Activated CD4-positive, alpha-beta T cell treated with anti-CD3 and anti-CD28 coated beads, Interleukin-2, Interleukin-6, amounts not matched to agents 100 ng/mL and 50 ng/mL, durations not matched to agents 16 hours and 8 hours (primary cell): ENCODE results near the gene BATF.
A peak's percentile ranks its signal among the peaks of the same experiment; 100 is the strongest.

Source experiments
- DNase-seq: peaks from one replicate; pipeline ENCODE4 v3.0.0-alpha.2; 2020

Gene BATF

DNA sequence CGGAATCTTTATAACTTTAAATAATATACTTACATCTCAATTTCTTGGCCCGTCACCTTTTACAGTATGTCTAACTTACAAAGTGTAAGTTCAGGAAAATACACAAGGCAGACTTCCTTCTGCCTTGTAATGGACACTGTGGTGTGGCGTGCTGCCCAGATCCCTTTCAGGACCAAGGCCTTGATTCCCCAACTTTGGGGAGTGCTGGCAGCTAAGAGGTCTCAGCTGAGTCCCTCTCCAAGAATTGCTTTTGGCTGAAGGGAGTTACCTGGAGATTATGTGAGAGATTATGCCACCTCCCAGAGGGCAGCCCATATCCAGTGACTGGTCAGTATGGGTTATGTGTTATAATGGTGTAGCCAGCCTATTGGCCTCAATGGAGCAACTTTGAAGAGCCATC, 21.2 kb upstream of the BATF start:
- no peak for DNase-seq

DNA sequence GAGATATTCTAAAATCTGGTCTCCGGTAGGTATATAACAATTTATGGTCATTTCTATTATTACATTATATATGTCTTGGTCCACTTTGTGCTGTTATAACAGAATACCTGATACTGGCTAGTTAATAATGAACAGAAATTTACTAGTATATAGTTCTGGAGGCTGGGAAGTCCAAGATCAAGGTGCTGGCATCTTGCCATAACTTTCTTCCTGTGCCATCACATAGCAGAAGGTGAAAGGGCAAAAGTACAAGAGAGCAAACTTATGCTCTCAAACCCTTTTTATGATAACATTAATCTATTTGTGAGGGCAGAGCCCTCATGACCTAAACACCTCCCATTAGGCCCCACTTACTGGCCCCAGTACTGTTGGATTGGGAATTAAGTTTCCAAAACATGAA, 17.9 kb upstream of the BATF start:
- no peak for DNase-seq

DNA sequence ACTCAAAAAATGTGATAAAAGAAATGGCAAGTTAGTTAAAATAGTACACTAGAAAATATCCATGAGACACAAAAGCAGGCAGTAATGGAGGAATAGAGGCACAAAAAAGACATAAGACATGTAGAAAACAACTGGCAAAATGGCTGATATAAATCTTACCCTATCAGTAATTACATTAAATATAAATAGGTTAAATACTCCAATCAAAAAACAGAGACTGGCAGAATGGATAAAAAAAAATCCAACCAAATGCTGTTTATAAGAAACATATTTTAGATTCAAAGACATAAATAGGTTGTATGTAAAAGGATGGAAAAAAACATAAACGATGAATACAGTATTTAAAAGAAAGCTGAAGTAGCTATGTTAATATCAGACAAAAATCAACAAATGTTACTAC, 15.3 kb upstream of the BATF start:
- DNase-seq: no peak

DNA sequence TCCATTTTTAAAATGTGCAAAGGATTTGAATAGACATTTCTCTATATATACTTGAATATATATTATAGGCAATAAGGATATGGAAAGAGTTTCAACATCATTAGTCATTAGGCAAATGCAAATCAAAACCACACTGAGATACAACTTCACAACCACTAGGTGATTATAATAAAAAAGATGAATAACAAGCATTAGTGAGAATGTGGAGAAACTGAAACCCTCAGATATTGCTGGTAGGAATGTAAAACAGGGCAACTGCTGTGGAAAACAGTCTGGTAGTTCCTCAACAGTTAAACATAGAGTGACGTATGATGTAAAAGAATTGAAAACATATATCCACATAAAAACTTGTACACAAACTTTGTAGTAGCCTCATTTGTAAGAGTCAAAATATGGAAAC, 11.7 kb upstream of the BATF start:
- DNase-seq: no peak

DNA sequence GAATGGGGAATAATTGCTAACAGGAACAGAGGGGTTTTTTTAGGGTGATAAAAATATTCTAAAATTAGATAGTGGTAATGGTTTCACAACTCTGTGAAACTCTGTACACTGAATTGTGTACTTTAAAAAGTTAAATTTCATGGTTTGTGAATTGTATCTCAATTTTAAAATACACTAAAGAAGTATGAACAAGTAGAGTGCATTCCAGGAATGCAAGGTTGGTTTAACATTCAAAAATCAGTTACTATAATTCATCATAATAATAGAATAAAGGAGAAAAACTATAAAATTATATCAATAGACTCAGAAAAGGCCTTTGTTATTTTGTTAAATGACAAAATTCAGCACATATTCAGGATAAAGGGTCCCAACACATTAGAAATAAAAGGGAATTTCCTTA, 11.1 kb upstream of the BATF start:
- DNase-seq: no peak

DNA sequence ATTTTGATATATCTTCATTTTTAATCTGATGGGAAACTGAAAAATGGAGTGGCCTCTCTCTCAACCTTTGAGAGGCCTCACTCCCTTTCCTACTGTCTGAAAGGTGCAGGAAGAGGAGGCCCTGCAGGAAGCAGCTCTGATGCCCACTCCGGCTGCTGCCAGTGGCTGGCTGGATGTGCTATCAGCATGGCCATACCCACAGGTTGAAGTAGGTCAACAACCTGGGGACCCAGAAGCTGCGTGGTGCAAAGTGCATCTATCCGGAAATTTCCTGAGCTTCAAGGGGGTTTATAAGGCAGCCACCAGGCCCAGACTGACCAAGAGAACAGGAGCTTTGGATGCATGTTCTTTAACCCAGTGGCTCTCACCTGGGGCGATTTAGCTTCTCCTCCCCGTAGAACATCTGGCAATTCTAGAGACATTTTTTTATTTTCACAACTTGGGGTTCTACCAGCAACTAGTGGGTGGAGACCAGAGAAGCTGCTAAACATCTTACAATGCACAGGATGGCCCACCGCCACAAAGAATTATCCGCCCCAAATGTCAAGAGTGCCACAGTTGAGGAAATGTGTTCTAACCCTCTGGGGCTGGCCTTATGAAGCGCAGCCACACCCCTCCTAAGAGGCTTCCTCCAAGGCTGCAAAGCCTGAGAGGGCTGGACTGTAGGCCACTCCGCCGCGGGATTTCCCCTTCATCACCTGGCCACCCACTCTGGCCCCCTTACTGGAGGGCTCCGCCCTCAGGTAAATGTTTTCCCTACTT, 8.2 kb upstream of the BATF start:
- DNase-seq: no peak

DNA sequence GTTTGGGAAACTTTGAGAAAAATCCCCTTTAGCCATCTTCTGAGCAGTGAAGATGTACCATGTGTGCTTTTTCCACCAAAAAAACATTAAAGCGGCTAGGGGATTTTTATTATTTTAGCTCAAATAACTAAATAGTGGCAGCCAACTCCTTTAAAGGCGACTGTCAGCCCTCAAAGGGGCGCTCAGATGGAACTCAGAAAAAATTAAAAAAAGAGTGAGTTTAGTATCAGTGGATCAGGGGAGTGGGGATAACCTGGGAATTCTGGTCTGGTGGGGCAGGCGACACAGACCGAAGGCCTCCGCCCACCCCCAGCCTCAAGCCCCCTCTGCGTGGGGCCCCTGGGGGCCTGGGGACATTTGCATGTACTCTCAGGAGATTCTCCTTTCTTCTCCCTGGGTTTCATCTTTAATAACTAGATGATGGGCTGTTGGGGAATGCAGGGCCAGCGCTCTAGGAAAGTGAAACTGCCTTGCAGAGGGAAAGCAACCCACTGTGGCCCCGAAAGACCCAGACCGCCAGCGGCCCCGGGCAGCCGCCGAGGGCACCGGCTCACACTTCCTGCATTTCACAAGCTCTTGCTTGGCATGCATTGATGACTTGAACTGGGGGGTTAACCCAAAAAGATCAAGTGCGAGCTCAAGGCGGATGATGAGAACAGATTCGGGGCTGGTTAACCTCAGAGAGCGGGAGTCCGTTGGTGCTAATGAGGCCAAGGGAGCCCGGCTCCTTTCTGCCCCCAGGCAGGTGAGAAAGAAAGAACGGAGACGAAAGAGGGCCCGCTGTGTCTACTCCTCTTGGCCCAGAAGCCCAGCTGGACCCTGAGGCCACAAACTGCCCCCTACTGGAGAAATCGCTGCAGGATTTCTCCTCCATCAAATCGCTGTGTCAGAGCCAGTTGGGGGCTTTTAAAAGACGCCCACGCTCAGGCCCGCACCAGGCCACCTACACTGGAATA, 7.3 kb upstream of the BATF start:
- DNase-seq: peak; percentile 78

DNA sequence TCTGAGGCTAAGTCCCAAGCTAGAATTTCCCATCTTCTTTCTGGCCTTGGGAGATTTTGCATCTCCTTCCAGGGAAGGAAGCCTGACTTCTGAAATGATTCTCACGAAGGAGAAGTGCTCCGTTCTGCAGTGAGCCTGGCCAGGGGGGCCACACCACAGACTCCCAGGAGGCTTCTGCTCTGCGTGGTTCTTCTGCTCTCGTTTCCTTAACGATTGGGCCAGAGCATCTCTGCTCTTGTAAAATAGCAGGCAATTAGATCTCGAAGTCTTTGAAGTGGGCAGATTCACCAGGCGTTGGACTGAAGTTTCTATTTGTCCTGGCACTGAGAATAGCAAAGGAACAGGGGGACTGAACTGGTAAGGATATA, 6.7 kb upstream of the BATF start:
- no peak for DNase-seq

DNA sequence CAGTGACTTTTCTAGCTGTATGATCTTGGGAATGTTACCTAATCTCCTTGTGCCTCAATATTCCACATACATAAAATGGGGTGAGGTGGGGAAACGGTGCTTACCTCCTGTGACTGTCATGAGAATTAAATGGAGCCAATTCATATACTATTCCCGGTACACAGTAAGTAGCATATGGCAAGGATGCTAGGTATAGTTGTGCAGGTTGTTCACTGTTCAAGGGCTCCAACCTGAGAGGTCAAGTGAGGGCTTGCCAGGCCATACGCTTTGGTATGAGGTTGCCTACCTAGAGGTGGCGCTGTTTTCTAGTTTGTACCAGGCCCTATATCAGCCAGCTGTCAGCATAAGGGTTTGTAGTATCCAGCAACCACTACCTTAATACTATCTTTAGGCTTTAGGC, 3.6 kb upstream of the BATF start:
- DNase-seq: peak; percentile 78

DNA sequence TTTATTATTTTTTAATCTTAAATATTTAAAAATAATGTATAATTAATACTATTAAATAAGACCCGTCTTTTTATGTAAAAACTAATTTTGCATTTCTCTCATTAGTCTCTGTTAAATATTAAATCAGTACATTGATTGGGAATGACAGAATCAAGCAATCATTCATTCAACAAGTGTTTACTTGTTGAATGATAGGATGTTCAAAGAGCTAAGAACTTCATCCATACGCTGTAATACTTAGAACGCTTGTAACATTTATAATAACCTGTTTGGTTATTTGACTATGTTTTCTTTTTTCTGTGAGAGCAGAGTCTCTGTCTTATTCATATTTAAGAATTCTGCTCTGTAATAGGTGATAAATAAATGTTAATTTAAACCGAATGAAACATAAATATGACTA, 2.9 kb upstream of the BATF start:
- no peak for DNase-seq

DNA sequence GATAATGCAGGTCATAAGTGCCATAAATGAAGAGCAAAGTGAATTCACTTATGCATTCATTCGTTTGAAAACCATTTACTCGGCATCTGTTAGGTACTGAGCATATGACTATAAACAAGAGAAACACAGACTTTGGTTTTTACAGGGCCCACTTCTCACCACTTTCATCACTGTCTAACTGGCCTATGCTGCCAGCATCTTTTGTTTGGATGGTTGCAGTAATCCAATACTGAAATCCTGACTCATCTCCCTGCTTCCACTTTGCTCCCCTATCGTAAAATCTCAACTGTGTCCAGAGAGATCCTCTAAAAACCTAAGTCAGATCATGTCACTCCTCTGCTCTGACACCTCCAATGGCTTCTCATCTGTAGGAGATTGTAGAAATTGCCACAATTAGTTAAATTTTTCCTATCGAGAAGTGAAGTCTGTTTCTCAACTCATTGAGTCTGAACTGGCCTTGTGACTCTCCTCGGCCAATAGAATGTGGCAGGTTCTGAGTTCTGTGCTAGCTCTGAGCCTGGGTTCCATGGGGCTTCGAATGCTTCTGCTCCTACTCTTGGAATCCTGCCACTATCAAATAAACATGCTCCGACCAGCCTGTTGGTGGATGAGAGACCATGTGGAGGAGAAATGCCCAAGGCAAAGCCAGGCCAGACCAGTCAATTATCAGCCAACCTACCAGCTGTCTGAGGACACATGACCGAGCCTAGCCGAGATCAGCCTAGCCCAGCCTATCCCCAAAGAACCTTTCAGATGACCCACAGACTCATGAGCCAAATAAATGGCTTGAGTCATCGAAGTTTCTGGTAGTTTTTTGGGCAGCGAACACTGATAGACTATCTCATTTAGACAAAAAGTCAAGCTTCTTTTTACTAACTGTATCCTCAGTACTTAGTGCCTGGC, 2.2 kb upstream of the BATF start:
- peak; percentile 66 for DNase-seq

DNA sequence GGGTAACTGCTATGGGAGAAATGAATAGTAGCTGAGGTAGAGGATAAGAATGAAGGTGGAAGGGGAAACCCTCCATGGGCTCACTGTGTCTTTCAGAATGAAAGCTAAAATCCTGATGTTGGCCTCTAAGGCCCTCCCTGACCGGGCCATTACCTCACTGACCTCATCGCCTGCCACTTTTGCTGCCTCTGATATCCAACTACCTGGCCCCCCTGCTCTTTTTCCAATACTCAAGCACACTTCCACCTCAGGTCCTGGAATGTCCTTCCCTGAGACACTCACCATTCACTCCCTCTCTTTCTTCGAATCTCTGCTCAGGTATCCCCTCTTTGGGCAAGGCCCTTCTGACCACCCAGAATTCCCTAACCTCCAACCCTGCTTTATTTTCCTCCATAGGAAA, 1.4 kb upstream of the BATF start:
- no peak for DNase-seq

DNA sequence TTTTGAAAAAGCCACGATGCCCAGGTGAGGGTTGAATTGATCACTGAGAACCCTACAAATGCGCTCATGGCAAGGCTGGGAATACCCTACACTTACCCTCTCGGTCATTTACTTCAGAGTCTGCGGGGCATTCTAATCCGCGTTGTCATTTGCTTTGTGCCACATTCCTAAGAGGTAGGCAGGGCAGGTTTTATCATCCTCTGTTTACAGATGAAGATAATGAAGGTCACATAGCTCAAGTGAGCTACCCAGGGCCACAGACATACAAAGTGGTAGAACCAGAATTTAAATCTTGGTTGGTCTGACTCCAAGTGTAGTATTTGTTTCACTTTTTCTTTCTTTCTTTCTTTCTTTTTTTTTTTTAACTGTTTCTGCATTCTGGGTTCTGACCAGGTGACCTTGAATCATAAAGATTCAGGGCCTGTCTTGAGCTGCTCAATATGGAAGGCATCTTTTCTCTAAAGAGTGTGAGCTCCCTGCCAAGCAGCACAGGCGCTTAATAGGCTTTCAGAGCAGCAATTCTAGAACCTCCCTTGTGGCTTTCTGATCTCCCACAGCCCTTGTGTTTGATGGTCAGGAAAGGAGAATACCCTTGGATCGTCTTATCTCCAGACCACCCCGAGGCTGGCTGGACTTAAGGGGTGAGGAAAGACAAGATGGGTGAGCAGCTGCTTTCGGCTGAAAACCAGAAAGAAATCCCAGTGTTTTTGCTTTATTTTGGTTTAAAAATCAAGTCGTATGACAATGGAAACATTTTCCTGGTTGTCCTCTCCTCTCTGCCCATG, 662 bp upstream of the BATF start:
- DNase-seq: peak; percentile 35

DNA sequence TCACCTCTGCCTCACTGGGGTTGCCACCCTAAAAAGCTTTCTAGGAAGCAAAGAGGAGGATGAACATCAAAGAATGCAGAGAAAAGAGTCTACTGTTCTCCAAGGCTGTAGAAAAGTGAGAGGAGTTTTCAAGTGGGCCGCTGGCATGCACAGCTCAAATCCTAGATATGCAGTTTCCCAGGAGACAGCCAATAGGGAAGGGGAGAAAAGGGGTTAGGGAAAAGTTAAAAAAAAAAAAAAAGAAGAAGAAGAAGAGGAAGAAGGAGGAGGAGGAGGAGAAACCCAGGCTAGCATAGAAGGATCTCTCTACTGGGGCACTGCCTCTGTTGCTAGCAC, 682 bp downstream of the BATF start:
- no peak for DNase-seq

DNA sequence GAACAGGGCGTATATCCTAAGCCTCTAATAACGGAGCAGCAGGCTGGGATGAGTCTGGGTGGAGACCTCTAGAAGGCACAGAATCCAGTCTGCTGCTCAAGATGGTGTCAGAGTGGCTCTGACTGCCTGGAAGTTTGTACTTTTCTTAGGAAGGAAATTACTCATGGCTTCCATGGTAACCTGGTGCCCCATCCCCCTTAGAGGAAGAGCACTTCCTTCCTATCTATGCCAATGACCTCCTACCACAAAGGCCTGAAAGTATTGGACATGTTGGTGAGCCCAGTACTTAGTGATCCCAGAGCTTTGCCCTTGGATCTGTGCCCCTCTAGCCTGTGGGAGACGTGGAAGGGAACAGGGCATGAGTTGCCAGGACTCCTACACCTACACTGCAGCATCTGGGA, 1.5 kb downstream of the BATF start:
- peak; percentile 74 for DNase-seq

DNA sequence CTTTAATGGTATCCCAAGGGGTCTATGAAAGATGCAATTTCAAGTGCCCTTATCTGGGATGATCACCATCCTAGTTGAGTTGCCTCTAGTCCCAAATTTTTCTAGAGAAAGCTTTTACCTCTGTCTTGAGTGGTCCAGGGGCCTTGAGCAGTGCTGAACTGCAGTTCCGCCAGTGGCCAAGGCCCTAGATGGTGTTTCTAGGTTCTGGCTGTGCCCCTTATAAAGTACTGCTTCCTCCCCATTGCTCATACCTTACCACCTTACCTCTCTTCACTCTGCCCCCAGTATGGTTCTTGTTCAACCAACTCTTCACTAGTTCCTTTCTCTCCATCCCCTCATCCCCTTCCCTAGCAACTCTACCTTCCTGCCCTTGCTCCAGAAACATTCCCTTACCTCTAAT, 3.7 kb downstream of the BATF start:
- DNase-seq: no peak

DNA sequence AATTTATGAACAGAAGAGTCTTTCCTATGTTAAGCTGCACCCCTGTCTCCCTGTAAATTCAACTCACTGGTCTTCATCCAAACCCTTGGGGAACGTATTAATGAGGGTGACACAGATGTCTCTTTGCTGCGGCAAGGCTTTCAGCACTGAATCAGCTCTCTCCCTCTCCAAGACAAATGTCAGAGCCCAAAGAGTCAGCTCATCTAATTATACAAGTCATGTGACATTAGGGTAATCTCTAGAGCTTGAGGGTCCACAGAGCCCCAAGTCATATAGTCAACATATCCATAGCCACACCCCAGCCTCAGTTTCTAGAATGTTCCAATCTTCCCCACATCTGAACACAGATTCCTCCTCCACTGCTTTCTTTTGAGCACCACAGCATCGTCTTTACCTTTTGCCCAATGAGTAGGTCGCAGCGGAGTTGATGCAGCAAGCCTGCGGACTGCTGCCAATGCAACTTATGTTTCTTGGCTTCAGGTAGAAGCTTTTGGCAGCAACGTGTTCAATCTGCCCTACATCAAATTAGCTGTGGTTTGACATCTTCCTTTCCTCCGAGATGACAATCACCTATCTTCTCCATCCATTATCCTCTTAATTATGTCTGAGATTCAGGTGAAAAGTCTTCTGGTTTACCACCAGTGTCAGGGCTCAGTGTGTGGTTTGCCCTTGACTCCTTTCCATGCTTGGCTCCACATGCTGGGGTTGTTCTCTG, 5.3 kb downstream of the BATF start:
- DNase-seq: no peak

DNA sequence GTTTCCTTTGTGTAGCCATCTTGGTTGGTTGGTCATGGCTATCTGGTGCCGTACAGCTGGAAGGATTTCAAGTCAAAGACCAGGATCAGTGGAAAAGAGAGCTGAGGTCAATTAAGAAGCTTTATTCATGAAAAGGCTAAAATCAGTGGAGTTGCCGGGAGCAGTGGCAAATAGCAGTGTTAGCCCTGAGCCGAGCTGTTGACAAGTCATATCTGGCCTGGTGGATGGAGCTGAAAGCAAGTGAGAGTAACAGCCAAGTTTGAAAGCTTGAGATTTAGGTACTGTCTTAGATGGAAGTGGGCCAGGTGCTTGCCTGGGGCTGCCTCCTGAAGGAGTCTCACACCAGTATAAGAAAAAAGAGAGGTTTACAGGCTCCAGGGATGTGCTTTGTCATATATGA, 9.0 kb downstream of the BATF start:
- no peak for DNase-seq

DNA sequence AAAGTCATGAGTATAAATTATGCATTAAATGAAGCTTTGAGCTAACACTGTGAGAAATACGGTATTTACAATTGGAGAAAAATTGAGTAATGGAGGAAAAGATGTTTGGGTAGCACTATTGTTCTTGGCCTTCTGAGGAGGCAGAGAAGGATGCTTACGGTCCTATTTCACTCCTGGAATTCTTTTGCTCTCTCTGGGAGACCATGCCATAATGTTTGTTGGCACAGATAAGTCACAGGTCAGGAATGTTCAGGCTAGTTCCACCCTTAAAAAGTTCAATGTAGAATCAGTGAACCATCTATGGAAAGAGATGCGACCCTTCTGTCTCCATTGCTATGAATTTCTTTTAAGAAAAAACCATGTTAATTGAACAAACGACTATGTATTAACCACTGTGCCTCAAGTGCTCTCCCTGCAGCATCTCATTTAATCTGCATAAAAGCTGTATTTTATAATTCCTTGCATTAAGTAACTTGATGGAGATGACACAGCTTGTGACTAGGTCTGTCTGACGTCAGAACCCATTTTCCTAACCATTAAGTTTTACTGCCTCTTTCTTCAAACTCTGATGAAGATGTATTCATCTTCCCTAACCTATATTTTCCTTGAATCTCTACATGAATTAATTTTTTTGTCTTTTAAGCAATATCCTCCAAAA, 9.5 kb downstream of the BATF start:
- no peak for DNase-seq

DNA sequence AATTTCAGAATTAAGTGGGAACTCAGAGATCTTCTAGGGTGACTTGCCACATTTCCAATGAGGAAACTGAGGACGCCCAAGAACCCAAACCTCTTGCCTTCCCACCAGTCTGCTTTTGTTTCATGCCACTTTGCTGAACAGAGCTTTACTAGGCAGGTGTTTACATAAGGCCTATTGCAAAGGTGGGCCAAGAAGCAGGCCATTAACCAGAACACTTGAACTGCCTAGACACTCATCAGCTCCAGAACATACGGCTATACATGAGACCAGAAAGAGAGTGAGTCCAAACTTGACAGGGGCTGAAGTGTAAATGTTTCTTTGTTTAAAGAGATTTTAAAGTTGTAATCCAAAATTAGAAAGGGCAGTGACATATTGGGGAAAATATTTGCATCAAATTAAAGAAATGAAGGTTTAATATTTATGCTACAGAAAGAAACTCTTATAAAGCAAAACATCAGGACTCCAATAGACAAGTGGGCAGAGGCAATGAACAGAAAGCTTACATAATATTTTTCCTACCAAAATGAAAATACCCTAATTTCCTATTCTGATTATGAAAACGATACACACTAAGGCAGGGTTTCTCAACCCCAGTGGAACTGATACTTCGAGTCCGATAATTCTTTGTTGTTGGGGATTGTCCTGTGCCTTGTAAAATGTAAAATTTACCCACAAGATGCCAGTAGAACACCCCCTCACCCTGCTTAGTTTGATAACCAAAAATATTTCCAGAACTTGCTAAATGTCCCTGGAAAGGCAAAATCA, 11.7 kb downstream of the BATF start:
- no peak for DNase-seq
